Mucosa of descending colon (tissue), 3 donors: ENCODE results near the gene UTP14C. TPM values are rescaled to one million over a fixed set of nuclear protein-coding genes. Genes with fewer than 3 reads are reported as not detected.
A peak's percentile ranks its signal among the peaks of the same experiment; 100 is the strongest.

Experiments
- ATAC-seq: fragments of 200-7000 bp; cut with Tn5 transposase; one replicate; pipeline ENCODE4 v1.9.1; 2020; ENCODE audit warnings: mild to moderate bottlenecking, moderate library complexity
- DNase-seq, 3 donors: peaks; one replicate each; pipeline ENCODE4 v3.0.0-alpha.2; 2020
- H3K36me3 ChIP-seq: fragments of 200-600 bp; one replicate; pipeline ENCODE4 v1.8.0; 2021; ENCODE audit warnings: low read depth, mild to moderate bottlenecking
- H3K4me1 ChIP-seq: fragments of 200-600 bp; one replicate; pipeline ENCODE4 v1.8.0; 2021; ENCODE audit warnings: low read depth, mild to moderate bottlenecking
- H3K4me3 ChIP-seq: fragments of 200-600 bp; one replicate; pipeline ENCODE4 v1.8.0; 2021; ENCODE audit warnings: mild to moderate bottlenecking
- H3K9me3 ChIP-seq: fragments of 200-600 bp; one replicate; pipeline ENCODE4 v1.8.0; 2021; ENCODE audit warnings: mild to moderate bottlenecking
- CTCF ChIP-seq: fragments of 200-600 bp; IDR thresholded peaks from one replicate; pipeline ENCODE4 v1.8.0; 2022; ENCODE audit warnings: antibody characterized with exemption, mild to moderate bottlenecking
- intact Hi-C, 2 donors: fragments of 100-400 bp; cut with DNase I in 1 of 2; cut with micrococcal nuclease in 1 of 2; formaldehyde crosslinking; loops; one replicate each; pipeline versions ENCODE4 v1.11.0 to v1.11.1; 2022; cut with DNase I, micrococcal nuclease
- total RNA-seq, 3 donors: library from RNA; stranded (reverse); fragmentation: NEBNext Ultra II Directional in 2 of 3; extraction: Animal tissue kit (Norgen Biotek cat#: 25700) in 2 of 3; gene quantifications; one replicate each; pipeline versions ENCODE4 v1.2.1 to v1.2.4, GENCODE V29; 2021 to 2023
- donor health status: DM: no; HTN: no; CAD: no; lungs with moderate emphysema.
- donor health status: DM: no; HTN: no; CAD: no.
- donor health status: DM: no; HTN: yes; CAD: no.

The UTP14C gene
- total RNA-seq, 3 donors from 2014 or later = 17.4 to 21.9 (median 20.5) TPM

GRCh38 chr13:51995677-51996551 is 28.6 kb upstream of the UTP14C start:
- intact Hi-C loops = loop anchor here in 1 of 2 donors (10.0 kb wide), 1 partner anchor 129 kb away; the partner anchor contains the start of gene NEK5
- H3K4me1 ChIP-seq = peaks cover 16% of the 10 kb centered on the region
- no peaks in the 10 kb centered on the region for H3K36me3 ChIP-seq
- ATAC-seq (peak; percentile 89), DNase-seq (peak; percentile 59 to 70 (median 63))
- H3K9me3 ChIP-seq = no peaks in the 10 kb centered on the region
- no peak for TF ChIP-seq CTCF
- no peak overlapping the region for H3K4me3 ChIP-seq

GRCh38 chr13:51996641-51997040 is 27.9 kb upstream of the UTP14C start:
- intact Hi-C loops = loop anchor here in 1 of 2 donors (10.0 kb wide), 1 partner anchor 128 kb away; the partner anchor contains the start of gene NEK5
- DNase-seq (no peak), ATAC-seq (no peak)
- Histone ChIP-seq H3K36me3 (no peaks in the 10 kb centered on the region), H3K9me3 (no peaks in the 10 kb centered on the region), H3K4me3 (no peak overlapping the region), H3K4me1 (peaks cover 16% of the 10 kb centered on the region)
- TF ChIP-seq CTCF = no peak

- peaks cover 16% of the 10 kb centered on the region for H3K4me1 ChIP-seq
- intact Hi-C loops = loop anchor here in 1 of 2 donors (10.0 kb wide), 1 partner anchor 128 kb away; the partner anchor contains the start of gene NEK5
Measured at GRCh38 chr13:51997186-51997585, 27.3 kb upstream of the UTP14C start.

GRCh38 chr13:51997641-51998330 is 26.7 kb upstream of the UTP14C start:
- H3K4me1 ChIP-seq = peaks cover 16% of the 10 kb centered on the region
- ATAC-seq (peak; percentile 4), DNase-seq (no peak)
- H3K9me3 ChIP-seq = no peaks in the 10 kb centered on the region
- TF ChIP-seq CTCF = no peak
- intact Hi-C loops = loop anchor here in 1 of 2 donors (10.0 kb wide), 1 partner anchor 127 kb away; the partner anchor contains the start of gene NEK5
- no peaks in the 10 kb centered on the region for H3K36me3 ChIP-seq
- no peak overlapping the region for H3K4me3 ChIP-seq

More at GRCh38 chr13:51997186-51997585, 27.3 kb upstream of the UTP14C start:
- no peak for TF ChIP-seq CTCF
- H3K9me3 ChIP-seq = no peaks in the 10 kb centered on the region
- H3K4me3 ChIP-seq = no peak overlapping the region
- DNase-seq (no peak), ATAC-seq (no peak)
- H3K36me3 ChIP-seq = no peaks in the 10 kb centered on the region

- ATAC-seq (no peak), DNase-seq (no peak)
- no peaks in the 10 kb centered on the region for H3K36me3 ChIP-seq
Measured at GRCh38 chr13:51998723-51999509, 25.6 kb upstream of the UTP14C start.

More at GRCh38 chr13:51998723-51999509, 25.6 kb upstream of the UTP14C start:
- peaks cover 19% of the 10 kb centered on the region for H3K4me1 ChIP-seq
- no peak overlapping the region for H3K4me3 ChIP-seq
- H3K9me3 ChIP-seq = no peaks in the 10 kb centered on the region
- intact Hi-C loops = loop anchor here in 1 of 2 donors (10.0 kb wide), 1 partner anchor 126 kb away; the partner anchor contains the start of gene NEK5
- no peak for TF ChIP-seq CTCF
